Measurements from ENCODE around the gene VPS13D.
"Not testable (repeated sequence)": the region's sequence is repeated elsewhere in the genome, so short reads cannot be mapped to it uniquely, and the experiment has no call there.

VPS13D gene

GRCh38 chr1:12224092-12224491 is 5.7 kb upstream of the VPS13D start:
- H3K4me1 ChIP-seq (ENCODE audit: insufficient read depth, low read length); H3K9me3 ChIP-seq (ENCODE audit: low read length); H3K27me3 ChIP-seq (ENCODE audit: insufficient read depth, low read length); H3K4me3 ChIP-seq (ENCODE audit: low read length); H2AFZ ChIP-seq (ENCODE audit: low read depth, low read length); H3K36me3 ChIP-seq (ENCODE audit: insufficient read depth, low read length): not testable (repeated sequence)

GRCh38 chr1:12228979-12229378 is 851 bp upstream of the VPS13D start:
- Histone ChIP-seq H3K9me3 (ENCODE audit: low read length) (no peaks in the 10 kb centered on the region), H3K4me3 (ENCODE audit: low read length) (no peak overlapping the region), H3K4me1 (ENCODE audit: insufficient read depth, low read length) (peaks cover 11% of the 10 kb centered on the region), H3K27me3 (ENCODE audit: insufficient read depth, low read length) (no peaks in the 10 kb centered on the region), H2AFZ (ENCODE audit: low read depth, low read length) (no peak overlapping the region), H3K36me3 (ENCODE audit: insufficient read depth, low read length) (no peaks in the 10 kb centered on the region)

- Histone ChIP-seq H3K27me3 (ENCODE audit: insufficient read depth, low read length) (no peaks in the 10 kb centered on the region), H3K4me3 (ENCODE audit: low read length) (peak overlapping the region; percentile 98), H2AFZ (ENCODE audit: low read depth, low read length) (peak overlapping the region; percentile 37), H3K4me1 (ENCODE audit: insufficient read depth, low read length) (peaks cover 11% of the 10 kb centered on the region), H3K36me3 (ENCODE audit: insufficient read depth, low read length) (no peaks in the 10 kb centered on the region), H3K9me3 (ENCODE audit: low read length) (no peaks in the 10 kb centered on the region)
Observed at GRCh38 chr1:12229386-12229834, 420 bp upstream of the VPS13D start.

GRCh38 chr1:12230549-12231275 is 882 bp downstream of the VPS13D start:
- Histone ChIP-seq H2AFZ (ENCODE audit: low read depth, low read length) (peak overlapping the region; percentile 37), H3K9me3 (ENCODE audit: low read length) (no peaks in the 10 kb centered on the region), H3K4me1 (ENCODE audit: insufficient read depth, low read length) (peaks cover 11% of the 10 kb centered on the region), H3K27me3 (ENCODE audit: insufficient read depth, low read length) (no peaks in the 10 kb centered on the region), H3K36me3 (ENCODE audit: insufficient read depth, low read length) (peaks cover 4% of the 10 kb centered on the region), H3K4me3 (ENCODE audit: low read length) (peak overlapping the region; percentile 98)

- H3K4me3 ChIP-seq (ENCODE audit: low read length), result peak overlapping the region; percentile 98
- H3K36me3 ChIP-seq (ENCODE audit: insufficient read depth, low read length), result peaks cover 4% of the 10 kb centered on the region
- peaks cover 15% of the 10 kb centered on the region for H3K4me1 ChIP-seq (ENCODE audit: insufficient read depth, low read length)
- no peak overlapping the region for H2AFZ ChIP-seq (ENCODE audit: low read depth, low read length)
- H3K27me3 ChIP-seq (ENCODE audit: insufficient read depth, low read length), result no peaks in the 10 kb centered on the region
- no peaks in the 10 kb centered on the region for H3K9me3 ChIP-seq (ENCODE audit: low read length)
Observed at GRCh38 chr1:12231276-12231595, 1.4 kb downstream of the VPS13D start.

- no peaks in the 10 kb centered on the region for H3K9me3 ChIP-seq (ENCODE audit: low read length)
- no peaks in the 10 kb centered on the region for H3K27me3 ChIP-seq (ENCODE audit: insufficient read depth, low read length)
- H3K36me3 ChIP-seq (ENCODE audit: insufficient read depth, low read length), result peaks cover 4% of the 10 kb centered on the region
- H3K4me3 ChIP-seq (ENCODE audit: low read length), result no peak overlapping the region
- no peak overlapping the region for H2AFZ ChIP-seq (ENCODE audit: low read depth, low read length)
- H3K4me1 ChIP-seq (ENCODE audit: insufficient read depth, low read length), result peaks cover 16% of the 10 kb centered on the region
Observed at GRCh38 chr1:12232221-12232620, 2.4 kb downstream of the VPS13D start.

- H3K9me3 ChIP-seq (ENCODE audit: low read length), result no peaks in the 10 kb centered on the region
- no peaks in the 10 kb centered on the region for H3K27me3 ChIP-seq (ENCODE audit: insufficient read depth, low read length)
- H3K36me3 ChIP-seq (ENCODE audit: insufficient read depth, low read length), result peaks cover 26% of the 10 kb centered on the region
- H2AFZ ChIP-seq (ENCODE audit: low read depth, low read length), result no peak overlapping the region
- H3K4me1 ChIP-seq (ENCODE audit: insufficient read depth, low read length), result peaks cover 17% of the 10 kb centered on the region
- H3K4me3 ChIP-seq (ENCODE audit: low read length), result no peak overlapping the region
Observed at GRCh38 chr1:12244078-12244477, 14.2 kb downstream of the VPS13D start.

- Histone ChIP-seq H3K36me3 (ENCODE audit: insufficient read depth, low read length) (peaks cover 29% of the 10 kb centered on the region), H2AFZ (ENCODE audit: low read depth, low read length) (no peak overlapping the region), H3K27me3 (ENCODE audit: insufficient read depth, low read length) (no peaks in the 10 kb centered on the region), H3K9me3 (ENCODE audit: low read length) (no peaks in the 10 kb centered on the region), H3K4me3 (ENCODE audit: low read length) (no peak overlapping the region), H3K4me1 (ENCODE audit: insufficient read depth, low read length) (peaks cover 18% of the 10 kb centered on the region)
Observed at GRCh38 chr1:12244585-12244984, 14.8 kb downstream of the VPS13D start.

GRCh38 chr1:12245116-12245515 is 15.3 kb downstream of the VPS13D start:
- Histone ChIP-seq H3K36me3 (ENCODE audit: insufficient read depth, low read length) (peaks cover 34% of the 10 kb centered on the region), H3K27me3 (ENCODE audit: insufficient read depth, low read length) (no peaks in the 10 kb centered on the region), H3K4me3 (ENCODE audit: low read length) (no peak overlapping the region), H3K9me3 (ENCODE audit: low read length) (no peaks in the 10 kb centered on the region), H2AFZ (ENCODE audit: low read depth, low read length) (no peak overlapping the region), H3K4me1 (ENCODE audit: insufficient read depth, low read length) (peaks cover 18% of the 10 kb centered on the region)

GRCh38 chr1:12245733-12246132 is 15.9 kb downstream of the VPS13D start:
- Histone ChIP-seq H3K9me3 (ENCODE audit: low read length) (no peaks in the 10 kb centered on the region), H3K4me1 (ENCODE audit: insufficient read depth, low read length) (peaks cover 18% of the 10 kb centered on the region), H3K4me3 (ENCODE audit: low read length) (no peak overlapping the region), H2AFZ (ENCODE audit: low read depth, low read length) (no peak overlapping the region), H3K36me3 (ENCODE audit: insufficient read depth, low read length) (peaks cover 39% of the 10 kb centered on the region), H3K27me3 (ENCODE audit: insufficient read depth, low read length) (no peaks in the 10 kb centered on the region)

GRCh38 chr1:12246584-12246983 is 16.8 kb downstream of the VPS13D start:
- Histone ChIP-seq H3K9me3 (ENCODE audit: low read length) (no peaks in the 10 kb centered on the region), H3K27me3 (ENCODE audit: insufficient read depth, low read length) (no peaks in the 10 kb centered on the region), H2AFZ (ENCODE audit: low read depth, low read length) (no peak overlapping the region), H3K4me1 (ENCODE audit: insufficient read depth, low read length) (peaks cover 18% of the 10 kb centered on the region), H3K4me3 (ENCODE audit: low read length) (no peak overlapping the region), H3K36me3 (ENCODE audit: insufficient read depth, low read length) (peaks cover 45% of the 10 kb centered on the region)

GRCh38 chr1:12249181-12249580 is 19.4 kb downstream of the VPS13D start:
- Histone ChIP-seq H3K27me3 (ENCODE audit: insufficient read depth, low read length) (no peaks in the 10 kb centered on the region), H3K36me3 (ENCODE audit: insufficient read depth, low read length) (peaks cover 52% of the 10 kb centered on the region), H3K4me3 (ENCODE audit: low read length) (no peak overlapping the region), H3K4me1 (ENCODE audit: insufficient read depth, low read length) (peaks cover 18% of the 10 kb centered on the region), H3K9me3 (ENCODE audit: low read length) (no peaks in the 10 kb centered on the region), H2AFZ (ENCODE audit: low read depth, low read length) (no peak overlapping the region)

- H3K36me3 ChIP-seq (ENCODE audit: insufficient read depth, low read length), result peaks cover 47% of the 10 kb centered on the region
- no peak overlapping the region for H3K4me3 ChIP-seq (ENCODE audit: low read length)
- H3K9me3 ChIP-seq (ENCODE audit: low read length), result no peaks in the 10 kb centered on the region
- no peak overlapping the region for H2AFZ ChIP-seq (ENCODE audit: low read depth, low read length)
- H3K4me1 ChIP-seq (ENCODE audit: insufficient read depth, low read length), result peaks cover 18% of the 10 kb centered on the region
- H3K27me3 ChIP-seq (ENCODE audit: insufficient read depth, low read length), result no peaks in the 10 kb centered on the region
Observed at GRCh38 chr1:12249748-12250147, 19.9 kb downstream of the VPS13D start.

GRCh38 chr1:12251442-12251841 is 21.6 kb downstream of the VPS13D start:
- Histone ChIP-seq H3K4me3 (ENCODE audit: low read length) (no peak overlapping the region), H3K9me3 (ENCODE audit: low read length) (no peaks in the 10 kb centered on the region), H3K36me3 (ENCODE audit: insufficient read depth, low read length) (peaks cover 46% of the 10 kb centered on the region), H3K4me1 (ENCODE audit: insufficient read depth, low read length) (peaks cover 18% of the 10 kb centered on the region), H2AFZ (ENCODE audit: low read depth, low read length) (no peak overlapping the region), H3K27me3 (ENCODE audit: insufficient read depth, low read length) (no peaks in the 10 kb centered on the region)
